GM12864 (cell line): ENCODE measurements around the gene COMMD7.

ENCODE experiments used
- DNase-seq: peaks from one replicate; pipeline ENCODE4 v3.0.0-alpha.2; 2011; ENCODE audit warnings: low read depth
- H3K4me3 ChIP-seq: 2 replicates; pipeline ENCODE4 v1.5.1; 2011; ENCODE audit warnings: mild to moderate bottlenecking, low read depth, low read length, control low read depth
- CTCF ChIP-seq: IDR thresholded peaks from 2 replicates; pipeline ENCODE4 v1.5.1; 2011; ENCODE audit warnings: low read depth, mild to moderate bottlenecking, moderate library complexity, low read length, control low read depth, inconsistent platforms; ENCODE audit errors: missing control alignments

Gene COMMD7

GRCh38 chr20:32786059-32786760, 42.9 kb upstream of the COMMD7 start:
- DNase-seq: no peak
- no peak for TF ChIP-seq CTCF

GRCh38 chr20:32784369-32785080, 41.3 kb upstream of the COMMD7 start:
- no peak for TF ChIP-seq CTCF
- H3K4me3 ChIP-seq: no peak overlapping the region
- DNase-seq: no peak

More at GRCh38 chr20:32786059-32786760, 42.9 kb upstream of the COMMD7 start:
- no peak overlapping the region for H3K4me3 ChIP-seq

- DNase-seq: no peak
- H3K4me3 ChIP-seq: no peak overlapping the region
- TF ChIP-seq CTCF: no peak
These were observed 37.7 kb upstream of the COMMD7 start for GRCh38 chr20:32780749-32781655.

- no peak for DNase-seq
- no peak overlapping the region for H3K4me3 ChIP-seq
- TF ChIP-seq CTCF: no peak
These were observed 37.0 kb upstream of the COMMD7 start for GRCh38 chr20:32780278-32780677.

DNA sequence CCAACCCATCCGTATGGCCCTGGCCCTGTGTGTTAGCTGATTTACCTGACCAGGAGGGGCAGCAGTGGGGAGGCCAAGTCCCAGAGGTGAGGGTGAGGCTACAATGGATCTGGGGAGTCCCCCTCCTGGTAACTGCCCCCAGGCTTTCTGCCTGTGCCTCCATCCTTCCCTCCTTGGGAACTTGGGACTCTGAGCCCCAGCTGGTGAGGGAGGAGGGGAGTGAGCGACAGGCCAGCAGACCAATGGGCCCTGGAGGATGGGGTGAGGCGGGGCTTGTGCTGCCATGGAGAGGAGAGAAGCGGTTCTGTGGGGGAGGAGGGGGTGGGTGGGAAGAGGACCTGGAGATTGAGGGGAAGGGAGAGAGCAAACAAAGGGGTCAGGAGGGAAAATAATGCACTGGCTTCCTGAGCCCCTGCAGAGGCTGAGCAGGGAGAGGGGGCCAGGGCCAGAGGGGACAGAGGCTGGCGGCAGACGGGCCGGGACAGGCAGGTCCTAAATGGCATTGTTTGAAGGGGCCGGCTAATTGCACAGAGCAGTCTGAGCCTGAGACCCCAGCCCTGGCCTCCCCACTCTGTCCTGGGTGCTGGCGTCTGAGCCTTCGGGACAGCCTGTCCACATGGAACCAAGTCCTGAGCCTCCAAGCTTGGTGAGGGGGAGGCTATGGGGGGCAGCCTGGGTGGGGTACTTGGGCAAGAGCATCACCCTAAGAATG, 36.4 kb upstream of the COMMD7 start:
- TF ChIP-seq CTCF: no peak
- DNase-seq: no peak

GRCh38 chr20:32777177-32777956, 34.1 kb upstream of the COMMD7 start:
- DNase-seq: no peak
- TF ChIP-seq CTCF: no peak
- no peak overlapping the region for H3K4me3 ChIP-seq

More for the DNA sequence above, 36.4 kb upstream of the COMMD7 start:
- no peak overlapping the region for H3K4me3 ChIP-seq
